Right lobe of liver (tissue), 4 donors: ENCODE measurements around the gene PITX3.

Source experiments
- POLR2A ChIP-seq: fragments of 450-650 bp; IDR thresholded peaks from one replicate; pipeline ENCODE4 v1.6.1; 2017; ENCODE audit warnings: antibody characterized with exemption, mild to moderate bottlenecking
- TF ChIP-seq, protein P1 (sequence below), 4 donors: fragments of 200-600 bp in 3 of 4; fragments of 450-650 bp in 1 of 4; IDR thresholded peaks; one replicate each; pipeline versions ENCODE4 v1.5.1 to v1.8.0; 2016 to 2022; ENCODE audit warnings: antibody characterized with exemption in 4 of 4, mild to moderate bottlenecking in 2 of 4
- donor health status: DM: no; HTN: no; CAD: no.
- donor health status: DM: no; HTN: no; CAD: no.
- donor health status: DM: no; HTN: yes; CAD: no.

DNA sequence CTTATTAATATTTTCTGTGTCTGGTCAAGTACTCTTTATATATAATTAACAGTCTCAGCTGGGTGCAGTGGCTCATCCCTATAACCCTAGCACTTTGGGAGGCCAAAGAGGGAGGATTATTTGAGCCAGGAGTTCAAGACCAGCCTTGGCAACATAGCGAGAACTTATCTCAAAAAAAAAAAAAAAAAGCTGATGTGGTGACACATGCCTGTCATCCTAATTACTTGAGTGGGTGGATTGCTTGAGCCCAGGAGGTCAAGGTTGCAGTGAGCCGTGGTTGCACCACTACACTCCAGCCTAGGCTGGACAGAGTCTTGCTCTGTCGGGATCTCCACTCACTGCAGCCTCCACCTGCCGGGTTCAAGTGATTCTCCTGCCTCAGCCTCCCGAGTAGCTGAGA is 21.9 kb downstream of the PITX3 start:
- TF ChIP-seq POLR2A = no peak
- TF ChIP-seq, protein P1, sequence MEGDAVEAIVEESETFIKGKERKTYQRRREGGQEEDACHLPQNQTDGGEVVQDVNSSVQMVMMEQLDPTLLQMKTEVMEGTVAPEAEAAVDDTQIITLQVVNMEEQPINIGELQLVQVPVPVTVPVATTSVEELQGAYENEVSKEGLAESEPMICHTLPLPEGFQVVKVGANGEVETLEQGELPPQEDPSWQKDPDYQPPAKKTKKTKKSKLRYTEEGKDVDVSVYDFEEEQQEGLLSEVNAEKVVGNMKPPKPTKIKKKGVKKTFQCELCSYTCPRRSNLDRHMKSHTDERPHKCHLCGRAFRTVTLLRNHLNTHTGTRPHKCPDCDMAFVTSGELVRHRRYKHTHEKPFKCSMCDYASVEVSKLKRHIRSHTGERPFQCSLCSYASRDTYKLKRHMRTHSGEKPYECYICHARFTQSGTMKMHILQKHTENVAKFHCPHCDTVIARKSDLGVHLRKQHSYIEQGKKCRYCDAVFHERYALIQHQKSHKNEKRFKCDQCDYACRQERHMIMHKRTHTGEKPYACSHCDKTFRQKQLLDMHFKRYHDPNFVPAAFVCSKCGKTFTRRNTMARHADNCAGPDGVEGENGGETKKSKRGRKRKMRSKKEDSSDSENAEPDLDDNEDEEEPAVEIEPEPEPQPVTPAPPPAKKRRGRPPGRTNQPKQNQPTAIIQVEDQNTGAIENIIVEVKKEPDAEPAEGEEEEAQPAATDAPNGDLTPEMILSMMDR (IDR thresholded peaks at IDR 0.05) = no peak
